ENCODE measurements around the gene ZP2. TPM values are rescaled to one million over a fixed set of nuclear protein-coding genes. Genes with fewer than 3 reads are reported as not detected.
"Not testable (repeated sequence)": the region's sequence is repeated elsewhere in the genome, so short reads cannot be mapped to it uniquely, and the experiment has no call there.

The ZP2 gene
- 1 to 10 TPM; 1.2 to 5.3 (median 4.1) TPM for polyA plus RNA-seq (ENCODE audit: insufficient read depth in 1 of 5, insufficient read length in 5 of 5, low replicate concordance in 1 of 5)
- long read RNA-seq, donor 1, result 0 reads
- long read RNA-seq, donor 2, result 0 reads
- long read RNA-seq, donor 3, result 0 reads
- long read RNA-seq, donor 4, result 0 reads
- long read RNA-seq, donor 5, result 0 reads
- long read RNA-seq, donor 6, result 0 reads
- long read RNA-seq, donor 7, result 0 reads
- long read RNA-seq, donor 8, result 0 reads

- DNase-seq, result no peak
These were observed at the start of gene ZP2 for GRCh38 chr16:21211486-21211885. TSS of gene ZP2 (minus strand) at chr16:21211574. CDS start at chr16:21211547, 27 bp downstream.

- no peak for DNase-seq
These were observed 45.9 kb upstream of the ZP2 start for GRCh38 chr16:21257284-21257683.

DNA sequence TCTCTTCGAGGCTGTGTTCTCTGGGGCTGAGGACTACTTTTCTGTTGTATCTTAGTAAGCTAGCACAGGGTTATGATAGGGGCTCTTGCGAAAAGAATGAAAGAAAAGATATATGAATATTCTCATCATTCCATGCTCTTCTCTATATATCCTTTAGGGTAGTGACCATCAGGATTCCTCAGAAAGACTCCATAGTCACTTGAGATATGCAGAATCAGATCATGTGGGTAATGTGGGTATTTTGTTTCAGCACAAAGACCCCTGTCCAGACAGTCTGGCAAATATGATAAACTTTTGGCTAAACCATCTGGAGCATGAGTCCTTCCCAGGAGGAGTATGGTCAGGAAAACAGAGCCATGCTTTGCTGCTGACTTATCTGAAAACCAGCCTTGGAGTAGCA lies 45.3 kb upstream of the ZP2 start:
- DNase-seq, result no peak

GRCh38 chr16:21253470-21253869 lies 42.1 kb upstream of the ZP2 start:
- DNase-seq, result no peak

DNA sequence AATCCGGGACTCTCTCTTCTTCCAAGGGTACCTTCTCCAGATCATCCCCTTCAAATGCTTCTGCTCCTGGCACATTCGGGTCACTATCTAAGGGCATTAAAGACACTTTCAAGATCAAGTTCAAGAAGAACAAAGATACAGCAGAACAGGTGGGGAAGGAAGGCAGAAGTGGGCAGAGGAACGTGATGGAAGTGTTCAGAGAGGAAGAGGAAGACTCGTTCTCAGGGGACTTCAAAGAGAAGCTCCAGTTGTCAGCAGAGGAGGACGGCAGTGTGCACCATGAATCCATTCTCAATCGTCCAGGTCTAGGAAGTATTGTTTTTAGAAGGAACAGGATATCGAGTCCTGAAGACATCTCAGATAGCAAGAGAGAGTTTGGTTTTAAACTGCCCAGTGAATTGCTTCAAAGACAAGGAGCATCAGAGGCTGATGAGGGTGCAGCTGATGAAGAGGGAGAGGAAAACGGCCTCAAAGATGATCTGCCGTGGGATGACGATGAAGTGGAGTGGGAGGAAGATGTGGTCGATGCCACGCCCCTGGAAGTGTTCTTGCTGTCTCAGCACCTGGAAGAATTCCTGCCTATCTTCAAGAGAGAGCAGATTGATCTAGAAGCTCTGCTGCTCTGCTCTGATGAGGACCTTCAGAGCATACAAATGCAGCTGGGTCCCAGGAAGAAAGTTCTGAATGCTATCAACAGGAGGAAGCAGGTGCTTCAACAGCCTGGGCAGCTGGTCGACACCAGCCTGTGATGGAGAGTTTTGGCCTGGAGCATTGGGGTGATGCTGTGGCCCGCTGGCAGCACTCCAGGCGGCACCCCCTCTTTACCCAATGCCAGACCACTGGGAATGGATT lies 38.9 kb upstream of the ZP2 start:
- DNase-seq, result no peak

DNA sequence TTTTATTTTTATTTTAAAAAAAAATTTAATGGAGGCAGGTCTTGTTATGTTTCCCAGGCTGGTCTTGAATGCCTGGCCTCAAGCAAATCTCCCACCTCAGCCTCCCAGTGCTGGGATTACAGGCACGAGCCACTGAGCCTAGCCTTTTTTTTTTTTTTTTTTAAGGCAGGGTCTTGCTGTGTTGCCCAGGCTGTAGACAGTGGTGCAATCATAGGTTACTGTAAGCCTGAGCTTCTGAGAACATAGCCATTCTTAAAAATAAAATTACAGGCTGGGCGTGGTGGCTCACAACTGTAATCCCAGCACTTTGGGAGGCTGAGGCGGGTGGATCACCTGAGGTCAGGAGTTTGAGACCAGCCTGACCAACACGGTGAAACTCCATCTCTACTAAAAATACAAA lies 36.8 kb upstream of the ZP2 start:
- not testable (repeated sequence) for DNase-seq

DNA sequence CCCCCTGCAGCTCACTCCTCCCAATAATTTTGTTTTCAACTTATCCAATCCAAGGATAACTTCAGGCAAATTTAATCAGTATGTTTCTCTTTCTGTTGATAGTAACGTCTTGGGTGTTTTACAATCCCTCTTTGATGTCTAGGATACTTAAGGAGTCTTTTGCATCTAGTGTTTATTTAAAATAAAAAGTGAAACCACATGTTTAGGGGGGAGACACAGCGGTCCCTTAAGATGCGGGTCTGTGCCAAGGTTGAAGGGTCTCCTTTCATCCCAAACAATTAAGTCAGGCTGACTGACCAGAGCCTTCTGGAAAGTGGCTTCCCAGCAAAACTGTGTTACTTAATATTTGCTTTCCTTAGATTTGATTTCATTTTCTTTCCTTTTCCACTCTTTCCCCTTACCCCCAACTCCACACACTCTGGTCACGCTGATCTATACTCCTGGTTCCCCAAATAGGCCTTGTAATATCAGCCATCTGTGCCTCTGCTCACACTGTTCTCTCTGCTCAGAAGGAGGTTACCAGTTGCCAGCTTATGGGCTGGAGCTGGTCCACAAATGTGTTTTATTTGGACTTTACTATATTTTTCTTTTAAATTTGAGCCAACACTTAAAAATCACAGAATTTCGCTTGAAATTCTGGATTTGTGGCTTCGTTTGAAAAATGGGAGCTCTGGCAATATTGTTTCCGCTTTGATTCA lies 33.3 kb upstream of the ZP2 start:
- no peak for DNase-seq

DNA sequence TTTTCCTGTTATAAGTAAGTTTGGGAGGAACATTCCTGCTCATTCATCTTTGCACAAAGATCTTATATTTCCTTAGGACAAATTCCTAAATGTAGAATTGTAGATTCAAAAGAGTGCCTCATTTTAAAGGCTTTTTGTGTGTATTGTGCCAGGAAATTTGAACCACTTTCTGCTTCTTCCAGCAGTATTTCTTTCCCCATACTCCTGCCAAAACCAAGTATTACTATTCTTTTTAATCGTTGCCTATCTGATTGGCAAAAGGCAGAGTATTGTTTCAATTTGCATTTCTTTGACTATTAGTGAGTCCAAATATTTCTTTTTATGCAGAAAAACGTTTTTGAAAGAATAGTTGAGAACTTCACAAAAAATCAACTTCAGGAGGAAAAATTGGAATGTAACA lies 31.4 kb upstream of the ZP2 start:
- DNase-seq, result no peak

GRCh38 chr16:21239646-21240045 lies 28.3 kb upstream of the ZP2 start:
- DNase-seq, result no peak

DNA sequence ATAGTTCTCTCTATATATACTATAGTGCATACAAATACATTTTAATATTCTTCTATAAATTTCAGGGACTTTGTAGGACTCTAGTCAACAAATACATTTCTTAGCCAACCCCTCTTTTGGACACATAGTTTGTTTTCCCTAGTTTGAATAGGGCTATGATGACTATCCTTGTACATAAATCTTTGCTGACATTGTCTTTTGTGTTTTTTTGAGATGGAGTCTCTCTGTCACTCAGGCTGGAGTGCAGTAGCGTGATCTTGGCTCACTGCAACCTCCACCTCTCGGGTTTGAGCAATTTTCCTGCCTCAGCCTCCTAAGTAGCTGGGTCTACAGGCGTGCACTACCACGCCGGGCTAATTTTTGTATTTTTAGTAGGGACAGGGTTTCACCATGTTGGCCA lies 25.5 kb upstream of the ZP2 start:
- no peak for DNase-seq

GRCh38 chr16:21235199-21235585 lies 23.8 kb upstream of the ZP2 start:
- DNase-seq, result no peak

- no peak for DNase-seq
These were observed 22.3 kb upstream of the ZP2 start, which contains the start of gene ANKS4B for GRCh38 chr16:21233521-21234150. TSS of gene ANKS4B (plus strand) at chr16:21233699. CDS start at chr16:21233738, 39 bp downstream.

DNA sequence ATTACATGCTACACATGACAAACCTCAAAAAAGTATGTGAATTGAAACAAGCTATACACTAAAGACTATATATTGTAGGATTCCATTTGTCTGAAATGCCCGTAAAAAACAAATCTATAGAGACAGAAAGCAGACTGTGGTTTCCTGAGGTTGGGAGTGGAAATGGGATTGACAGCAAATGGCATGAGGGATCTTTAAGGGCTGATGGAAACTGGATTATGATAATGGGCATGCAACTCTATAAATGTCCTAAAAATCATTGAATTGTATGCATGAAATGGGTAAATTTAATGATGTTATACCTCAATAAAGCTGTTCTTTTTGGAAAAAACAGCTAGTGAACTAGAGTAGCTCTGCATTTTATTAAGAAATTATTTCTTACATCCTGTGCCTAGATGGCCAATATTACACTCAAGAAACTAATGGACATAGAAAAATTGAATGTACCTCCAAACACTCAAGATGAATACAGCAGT lies 21.7 kb upstream of the ZP2 start:
- DNase-seq, result no peak

GRCh38 chr16:21228361-21228872 lies 17.0 kb upstream of the ZP2 start:
- no peak for DNase-seq

DNA sequence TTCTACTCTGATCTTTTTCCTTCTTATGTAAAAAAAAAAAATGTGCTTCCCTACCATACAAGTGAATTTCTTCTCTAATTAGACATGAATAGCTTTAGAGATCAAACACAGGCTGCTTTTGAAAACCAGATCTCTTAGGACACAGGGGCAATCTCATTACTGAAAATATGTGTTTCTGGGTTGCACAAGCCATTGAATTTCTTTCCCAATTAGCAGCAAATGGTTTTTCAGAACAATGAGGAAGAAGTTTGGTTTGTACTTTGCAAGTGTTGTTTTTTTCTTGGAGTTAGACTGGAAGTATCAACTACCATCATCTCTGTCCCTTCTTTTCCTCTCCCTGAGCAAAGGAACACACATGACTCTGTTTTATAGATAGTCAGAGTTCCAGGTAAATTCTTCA lies 16.5 kb upstream of the ZP2 start:
- DNase-seq, result no peak

GRCh38 chr16:21226749-21227148 lies 15.4 kb upstream of the ZP2 start:
- DNase-seq, result no peak

DNA sequence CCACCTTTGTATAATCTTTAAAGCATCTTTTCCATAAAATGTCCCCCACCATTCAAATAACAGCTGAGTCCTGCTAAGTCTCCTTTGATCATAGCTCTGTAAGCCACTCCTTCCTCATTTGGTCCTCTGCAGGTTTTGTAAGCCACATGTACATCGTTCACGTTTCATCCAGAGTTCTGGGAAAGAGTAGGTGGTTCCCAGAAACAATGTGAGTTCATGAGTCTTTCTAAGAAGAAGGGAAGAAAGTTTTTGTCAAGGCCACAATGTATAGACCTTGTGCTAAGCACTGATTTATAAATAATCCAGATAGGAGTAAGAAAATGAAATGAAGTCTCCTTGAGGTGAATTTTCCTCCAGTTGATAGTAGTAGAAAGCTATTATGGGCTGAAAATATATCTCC lies 13.4 kb upstream of the ZP2 start:
- DNase-seq, result no peak

- DNase-seq, result no peak
These were observed 12.4 kb upstream of the ZP2 start for GRCh38 chr16:21223787-21224186.

DNA sequence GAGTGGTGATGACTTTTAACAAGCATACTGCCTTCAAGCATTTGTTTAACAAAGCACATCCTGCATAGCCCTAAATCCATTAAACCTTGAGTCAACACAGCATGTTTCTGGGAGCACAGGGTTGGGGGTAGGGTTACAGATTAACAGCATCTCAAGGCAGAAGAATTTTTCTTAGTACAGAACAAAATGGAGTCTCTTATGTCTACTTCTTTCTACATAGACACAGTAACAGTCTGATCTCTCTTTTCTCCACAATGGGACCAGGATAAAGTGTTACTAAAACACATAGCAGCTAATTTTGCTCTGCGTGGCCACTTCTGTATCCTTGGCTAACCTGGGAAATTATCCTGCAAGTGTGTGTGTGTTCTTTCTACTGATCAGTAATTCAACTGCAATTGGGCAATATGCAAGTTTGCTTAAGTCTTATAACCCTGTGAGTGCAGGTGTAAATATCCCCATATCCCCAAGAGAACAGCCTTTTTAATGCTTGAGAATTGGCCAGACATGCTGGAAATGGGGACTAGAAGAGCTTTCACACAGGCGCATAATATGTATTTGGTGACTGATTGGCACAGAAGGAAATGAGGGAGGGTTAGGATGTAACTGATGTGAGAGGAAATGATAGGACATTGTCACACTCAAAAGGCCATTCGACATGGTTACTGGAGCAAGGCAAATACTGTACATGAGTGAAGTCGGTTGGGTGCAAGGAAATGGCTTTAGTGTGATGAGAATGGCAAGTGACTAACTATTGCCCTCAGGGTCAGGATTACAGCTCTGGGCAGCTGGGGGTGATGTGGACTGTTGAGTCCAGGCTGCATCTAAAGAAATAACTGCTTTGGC lies 11.3 kb upstream of the ZP2 start:
- DNase-seq, result peak in 1 of 2 donors; percentile 11

GRCh38 chr16:21219551-21219950 lies 8.2 kb upstream of the ZP2 start:
- no peak for DNase-seq

- DNase-seq, result no peak
These were observed 6.8 kb upstream of the ZP2 start for GRCh38 chr16:21218153-21218552.
